GM19099 (cell line): ENCODE results near the gene MTHFS.

Source experiments
- POLR2A ChIP-seq: IDR thresholded peaks from 3 replicates; pipeline ENCODE4 v1.6.1; 2011; ENCODE audit warnings: low read depth; ENCODE audit not compliant: insufficient read length; ENCODE audit errors: extremely low read depth

The MTHFS gene

DNA sequence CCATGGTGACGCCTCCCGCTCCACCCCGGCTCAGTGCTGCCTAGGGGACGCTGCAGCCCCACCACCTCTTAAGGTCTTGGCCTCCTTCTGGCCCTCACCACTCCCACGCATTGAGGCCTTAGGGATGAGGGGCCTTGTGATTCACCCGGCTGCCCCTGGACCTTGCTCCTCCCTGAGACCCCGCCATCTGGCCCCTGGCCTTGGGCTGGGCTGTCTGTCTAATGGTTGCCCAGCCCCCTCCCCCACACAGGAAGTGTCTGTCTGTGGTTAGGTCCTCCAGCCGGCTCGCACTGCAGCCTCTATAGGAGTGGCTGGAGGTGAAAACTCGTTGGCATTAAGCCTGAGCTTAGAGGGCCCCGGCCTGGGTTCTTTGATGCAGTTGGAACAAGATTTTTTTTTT, 21.5 kb upstream of the MTHFS start:
- no peak for TF ChIP-seq POLR2A

DNA sequence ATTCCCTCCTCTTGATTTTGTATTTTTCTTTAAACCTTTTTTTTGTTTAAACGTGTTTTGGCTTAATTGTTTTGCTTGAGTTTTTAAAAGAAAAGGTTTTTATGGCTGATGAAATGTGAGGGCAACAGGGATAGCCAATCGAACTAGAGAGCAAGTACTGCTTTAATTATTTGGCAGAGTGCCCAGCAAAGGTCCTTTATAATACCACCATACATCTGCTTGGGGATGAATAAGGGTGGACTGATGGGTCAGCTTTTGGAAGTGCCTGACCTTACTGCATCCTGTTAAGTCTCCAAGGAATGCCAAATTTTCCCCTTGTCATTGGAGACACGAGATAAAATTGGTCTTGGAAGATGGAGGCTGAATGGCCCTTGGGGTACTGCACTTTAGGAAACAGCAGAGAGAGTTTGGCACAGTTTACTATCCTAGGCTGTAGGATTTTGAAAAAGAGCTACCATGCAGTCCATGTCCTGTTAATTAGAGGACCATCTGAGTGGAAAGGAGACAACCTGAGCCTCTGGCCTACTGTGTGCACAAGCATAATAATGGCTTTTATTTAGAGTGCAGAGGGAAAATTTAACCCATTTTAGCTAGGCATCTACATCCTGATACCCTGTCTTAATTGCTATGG, 19.8 kb upstream of the MTHFS start:
- TF ChIP-seq POLR2A, result no peak

DNA sequence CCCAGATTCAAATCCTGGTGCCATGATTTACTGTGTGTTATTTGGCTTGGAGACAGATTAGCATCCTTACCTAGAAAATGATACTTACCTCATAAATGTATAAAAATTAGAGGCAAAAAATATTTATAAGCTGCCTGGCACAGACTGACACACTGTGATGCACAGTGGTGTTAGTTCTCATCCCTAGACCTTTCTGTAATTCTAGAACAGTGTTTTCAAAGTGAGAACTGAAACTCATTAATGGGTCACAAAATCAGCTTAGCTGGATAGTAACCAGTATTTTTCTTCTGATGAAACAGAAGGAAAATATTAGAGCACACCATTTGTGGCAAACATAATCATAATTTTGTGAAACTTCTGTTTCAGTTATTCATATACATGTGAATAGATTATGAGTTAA, 17.9 kb upstream of the MTHFS start:
- no peak for TF ChIP-seq POLR2A

DNA sequence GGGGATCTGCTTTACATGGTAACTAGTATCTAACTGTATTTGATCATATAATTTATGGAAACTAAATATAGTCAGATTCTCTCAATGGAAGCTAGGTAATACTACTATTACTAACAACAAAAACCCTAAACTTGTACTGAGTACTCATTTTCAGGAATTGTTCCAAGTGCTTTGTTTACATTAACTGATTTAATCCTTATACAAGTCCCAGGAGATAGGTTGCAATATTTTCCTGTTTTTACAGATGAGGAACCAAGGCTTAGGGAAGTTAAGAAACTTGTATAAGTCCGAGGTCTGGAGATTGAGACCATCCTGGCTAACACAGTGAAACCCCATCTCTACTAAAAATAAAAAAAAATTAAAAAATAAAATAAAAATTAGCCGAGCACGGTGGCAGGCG, 7.5 kb upstream of the MTHFS start:
- no peak for TF ChIP-seq POLR2A

DNA sequence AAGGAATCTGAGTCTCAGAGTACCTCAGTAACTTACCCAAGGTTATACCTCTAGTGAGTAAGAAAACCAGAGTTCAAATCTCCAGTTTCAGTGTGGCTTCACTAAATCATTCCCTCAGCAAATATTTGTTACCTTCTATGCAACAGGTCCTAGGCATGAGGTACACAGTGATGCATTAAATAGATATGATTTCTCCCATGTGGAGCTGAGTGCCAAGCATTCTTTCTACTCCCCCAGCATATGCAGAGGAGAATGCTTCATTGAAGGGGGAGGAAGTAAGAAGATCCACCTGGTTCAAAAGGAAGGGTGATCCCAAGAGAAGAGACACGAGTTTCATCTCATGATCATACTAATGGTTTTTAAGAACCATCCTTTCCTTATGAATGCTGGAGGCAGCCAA, 6.8 kb upstream of the MTHFS start:
- no peak for TF ChIP-seq POLR2A

DNA sequence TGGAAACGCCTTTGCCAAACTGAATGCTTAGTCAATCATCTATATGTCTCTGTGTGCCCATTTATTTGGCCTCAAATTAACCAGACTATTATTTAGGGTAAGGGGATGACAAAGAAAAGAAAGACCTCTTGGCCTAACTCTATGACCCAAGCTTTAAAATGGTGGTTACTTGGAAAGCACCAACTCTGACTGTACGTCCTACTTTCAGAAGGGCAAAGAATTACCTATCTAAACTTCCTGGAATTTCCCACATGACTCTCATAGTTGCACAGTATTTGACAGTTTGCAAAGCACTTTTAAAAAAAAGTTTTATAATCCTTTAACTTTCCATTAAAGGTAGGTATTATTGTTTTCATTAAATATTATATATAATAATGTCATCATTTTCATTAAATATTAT, 6.3 kb upstream of the MTHFS start:
- TF ChIP-seq POLR2A, result no peak

DNA sequence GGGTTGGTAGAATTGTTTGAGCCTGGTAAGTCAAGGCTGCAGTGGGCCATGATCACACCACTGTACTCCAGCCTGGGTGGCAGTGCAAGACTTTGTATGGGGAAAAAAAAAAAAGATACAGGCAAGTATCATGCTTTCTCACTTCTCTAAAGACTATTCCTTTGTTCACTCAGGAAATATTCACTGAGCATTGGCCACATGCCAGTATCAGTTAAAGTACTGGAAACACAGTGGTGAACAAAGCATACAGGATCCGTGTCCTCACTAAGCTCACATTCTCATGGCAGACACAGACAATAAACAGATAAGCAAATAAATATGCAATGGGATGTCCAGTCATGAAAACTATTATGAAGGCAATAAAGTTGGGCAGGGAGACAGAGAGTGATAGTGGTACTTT, 5.1 kb upstream of the MTHFS start:
- TF ChIP-seq POLR2A, result no peak

DNA sequence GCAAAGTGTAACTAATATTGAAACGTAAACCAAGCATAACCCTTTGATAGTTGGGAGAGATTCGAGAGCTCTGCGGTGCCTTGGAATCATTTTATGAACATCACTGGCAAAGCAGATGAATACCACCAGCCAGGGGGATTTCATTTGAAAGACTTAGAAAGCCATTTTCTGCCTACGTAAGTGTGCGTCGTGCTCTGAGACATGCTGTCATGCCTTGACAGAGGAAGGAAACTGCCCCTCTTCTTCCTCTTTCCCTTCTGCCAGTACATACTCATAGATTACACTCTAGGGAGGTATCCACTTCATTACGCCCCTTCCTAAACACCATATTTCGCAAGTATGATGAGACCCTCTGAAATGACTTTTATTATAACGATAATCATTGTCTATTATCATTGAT, 3.3 kb upstream of the MTHFS start:
- TF ChIP-seq POLR2A, result no peak

DNA sequence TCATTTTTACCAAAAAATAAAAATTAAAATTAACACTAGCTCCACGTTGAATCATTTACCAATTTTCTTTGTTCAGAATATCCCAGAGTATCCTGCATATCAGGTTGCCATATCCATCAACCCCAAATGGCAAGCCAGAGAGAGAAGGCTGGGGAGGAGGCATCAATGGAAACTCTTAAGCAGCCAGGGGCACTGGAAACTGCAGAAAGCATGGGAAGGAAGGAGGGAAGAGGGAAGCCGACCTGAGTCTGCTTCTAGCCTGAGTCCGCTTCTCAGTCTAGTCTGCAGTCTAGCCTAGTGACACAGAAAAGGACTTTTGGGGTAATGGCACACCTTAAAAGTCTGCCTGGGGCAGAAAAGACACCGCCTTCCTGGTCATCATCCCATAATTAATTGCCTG, 1.6 kb upstream of the MTHFS start:
- TF ChIP-seq POLR2A, result no peak

DNA sequence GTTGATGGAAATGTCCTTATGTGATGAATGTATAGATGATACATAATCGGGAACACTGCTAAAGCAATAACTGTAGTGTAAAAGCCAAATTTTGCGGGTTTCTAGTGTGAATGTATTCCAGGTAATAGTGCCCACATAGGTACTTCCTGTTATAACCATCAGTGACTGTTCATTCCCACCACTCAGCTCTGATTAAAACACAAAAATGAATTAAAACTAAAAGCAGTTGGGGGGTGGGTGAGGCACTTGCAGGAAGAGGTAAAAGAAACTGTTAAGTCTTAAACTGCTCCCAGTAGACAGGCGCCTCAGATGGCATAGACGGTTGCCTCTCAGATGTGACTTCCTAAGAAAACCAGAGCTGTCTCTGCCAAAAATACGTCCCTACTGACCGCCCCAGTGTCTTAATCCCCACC, 893 bp upstream of the MTHFS start:
- TF ChIP-seq POLR2A, result no peak

DNA sequence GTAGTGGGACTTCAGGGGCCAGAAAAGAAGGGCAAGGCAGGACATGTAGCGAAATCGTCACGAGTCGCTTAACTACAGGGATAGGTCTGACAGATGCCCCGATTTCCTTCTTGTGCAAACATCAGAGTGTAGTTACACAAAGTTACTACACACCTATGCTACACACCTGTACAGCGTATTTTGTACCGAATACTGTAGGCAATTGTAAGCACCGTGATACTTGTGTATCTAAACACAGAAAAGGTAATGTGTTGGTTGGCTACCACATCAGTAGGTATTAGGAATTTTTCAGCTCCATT, 515 bp upstream of the MTHFS start:
- no peak for TF ChIP-seq POLR2A

DNA sequence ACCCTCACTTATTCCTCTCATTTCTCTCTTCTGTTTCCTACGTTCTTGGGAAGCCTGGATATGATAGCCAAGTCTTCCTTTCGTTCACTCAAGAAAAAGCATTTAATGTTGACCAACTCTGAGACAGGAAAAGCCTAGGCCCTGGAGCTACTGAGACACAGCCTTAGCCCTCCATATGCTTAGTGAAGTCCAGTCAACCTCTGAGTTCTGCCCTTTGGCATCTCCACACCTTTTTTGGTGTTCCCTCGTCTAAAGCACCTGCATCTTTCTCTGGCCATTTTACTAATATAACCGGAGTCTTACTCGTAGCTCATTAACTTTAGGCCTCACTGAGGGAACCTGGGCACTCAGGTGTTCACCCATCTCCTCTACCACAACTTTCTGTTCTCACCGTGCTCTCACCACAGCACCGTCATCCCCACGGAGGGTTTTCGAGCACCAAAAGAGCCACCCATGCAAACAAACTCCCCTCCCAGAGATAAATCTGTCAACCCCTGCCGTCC, 632 bp downstream of the MTHFS start:
- no peak for TF ChIP-seq POLR2A

DNA sequence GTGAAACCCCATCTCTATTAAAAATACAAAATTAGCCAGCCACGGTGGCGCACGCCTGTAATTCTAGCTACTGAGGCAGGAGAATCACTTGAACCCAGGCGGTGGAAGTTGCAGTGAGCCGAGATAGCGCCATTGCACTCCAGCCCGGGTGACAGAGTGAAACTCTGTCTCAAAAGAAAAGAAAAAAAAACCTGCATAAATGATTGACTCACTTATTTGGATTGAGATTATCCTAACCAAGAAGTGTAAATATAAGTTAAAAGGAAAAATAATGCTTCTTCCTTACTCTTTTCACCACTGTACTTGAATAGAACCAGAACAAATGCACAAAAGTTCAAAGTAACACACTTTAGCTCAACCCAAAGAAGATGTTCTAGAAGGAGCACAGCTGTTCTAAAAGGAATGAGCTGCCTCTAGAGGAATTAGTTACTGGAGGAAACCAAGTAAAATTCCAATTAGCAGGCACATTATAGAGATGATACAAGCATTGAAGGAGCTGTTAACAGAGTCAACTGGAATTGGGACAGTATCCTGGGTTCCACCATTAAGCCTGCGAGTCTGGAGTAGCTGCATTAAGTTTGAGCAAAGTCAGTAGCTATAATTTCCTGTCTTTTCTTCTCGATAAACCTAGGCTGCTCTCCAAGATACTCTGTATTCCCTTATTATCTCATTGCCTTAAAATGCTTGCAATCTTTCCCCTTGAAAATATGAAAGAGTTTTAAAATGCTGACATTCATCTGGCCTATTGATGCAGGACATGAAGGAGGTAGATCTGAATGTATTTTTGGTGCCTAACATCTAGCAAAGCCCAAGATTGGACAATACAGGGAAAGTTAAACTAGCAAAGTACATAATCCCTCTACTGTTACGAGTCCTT, 9.5 kb downstream of the MTHFS start:
- TF ChIP-seq POLR2A, result no peak

DNA sequence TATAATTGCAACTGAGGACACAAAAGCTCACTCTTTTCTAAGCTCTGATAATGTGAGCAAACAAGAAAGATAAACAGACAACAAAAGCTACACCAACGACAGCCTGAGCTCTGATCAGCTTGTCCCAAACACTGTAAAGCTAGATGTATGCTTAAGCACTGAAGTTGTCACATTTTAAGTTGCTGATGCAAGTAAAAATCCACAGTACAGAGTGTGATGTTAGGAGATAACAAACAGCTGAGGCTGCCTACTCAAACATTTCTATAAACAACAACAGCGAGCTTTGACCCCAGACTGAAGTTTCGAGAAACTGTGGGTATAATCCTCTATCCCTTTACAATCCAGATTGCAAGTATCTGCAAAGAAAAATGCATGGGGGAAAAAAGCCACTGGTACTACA, 10.7 kb downstream of the MTHFS start:
- no peak for TF ChIP-seq POLR2A

DNA sequence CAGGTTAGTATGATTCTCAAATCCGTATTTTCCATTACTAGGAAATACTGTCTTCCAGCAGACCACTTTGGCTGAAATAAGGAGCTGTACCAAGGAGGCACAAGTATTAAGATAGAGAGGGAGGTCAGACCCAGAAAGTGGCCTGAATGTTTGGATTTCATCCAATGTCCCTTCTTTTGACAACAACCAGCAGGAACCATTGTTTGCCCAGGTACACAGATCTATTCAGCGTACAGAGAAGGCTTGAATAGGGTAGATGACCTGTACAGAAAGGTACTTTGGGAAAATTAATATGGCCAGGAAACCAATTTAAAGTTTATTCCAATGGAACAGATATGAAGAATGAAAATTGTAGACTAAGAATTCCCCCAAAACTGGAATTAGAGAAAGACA, 12.6 kb downstream of the MTHFS start:
- TF ChIP-seq POLR2A, result no peak

DNA sequence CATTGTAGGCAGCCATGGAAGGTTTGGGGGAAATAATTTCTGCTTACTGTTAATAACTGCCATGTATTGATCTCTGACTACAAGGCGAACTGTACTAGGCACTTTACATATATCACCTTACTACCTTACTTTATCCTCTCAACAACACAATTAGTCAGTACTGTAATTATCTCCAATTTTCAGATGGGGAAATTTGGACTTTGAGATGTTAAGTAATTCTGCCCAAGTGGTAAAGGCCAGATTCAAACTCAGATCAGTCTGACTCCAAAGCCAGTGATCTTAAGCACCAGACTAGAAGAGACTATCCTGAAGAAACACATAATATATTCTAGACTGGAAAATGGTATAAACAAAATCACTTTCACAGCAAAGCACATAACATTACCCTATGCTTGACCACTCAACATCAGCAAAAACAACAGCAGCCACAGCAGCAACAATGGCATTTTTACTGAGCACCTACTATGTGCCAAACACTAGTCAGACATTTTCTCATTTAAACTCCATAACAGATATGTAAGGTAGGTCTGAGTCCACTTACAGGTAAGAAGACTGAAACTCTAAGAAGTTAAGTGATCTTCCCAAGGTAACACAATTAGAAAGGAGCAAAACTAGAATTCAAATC, 13.1 kb downstream of the MTHFS start:
- TF ChIP-seq POLR2A, result no peak
